Measurements from ENCODE around the gene NLGN2.

- no peak for TF ChIP-seq CTCF (IDR thresholded peaks at IDR 0.05; ENCODE audit: insufficient read depth, low read length)
- TF ChIP-seq POLR2AphosphoS5 (IDR thresholded peaks at IDR 0.05; ENCODE audit: low read depth), result no peak
- no peak for TF ChIP-seq REST (IDR thresholded peaks at IDR 0.05; ENCODE audit: insufficient replicate concordance, low read depth)
- no peak for TF ChIP-seq GABPA (IDR thresholded peaks at IDR 0.05; ENCODE audit: low read depth)
Measured at GRCh38 chr17:7466318-7466638, 58.6 kb downstream of the NLGN2 start.

Measured in HL-60 (cell line).